HCT116 (cell line): ENCODE results near the gene ZNF555. TPM values are rescaled to one million over a fixed set of nuclear protein-coding genes. Genes with fewer than 3 reads are reported as not detected.

Source experiments
- ATAC-seq: fragments of 200-7000 bp; cut with Tn5 transposase; 2 replicates; pipeline ENCODE4 v1.9.1; 2020; ENCODE audit warnings: mild to moderate bottlenecking, moderate library complexity
- BruUV-seq: library from RNA; stranded (reverse); fragments of 400-500 nt; replicated peaks from 2 replicates; lab custom pipeline; 2021; lab: Mats Ljungman, UMichigan
- CTCF ChIA-PET: fragments of 300-600 bp; sonication (Branson Sonifier 250); formaldehyde crosslinking; loops from one replicate; lab custom pipeline; 2021; ENCODE audit warnings: antibody characterized with exemption; lab: Charles Lee
- POLR2A ChIA-PET: fragments of 300-600, 350-600 bp; sonication (Branson Sonifier 250); formaldehyde crosslinking; loops from one replicate; lab custom pipeline; 2021; ENCODE audit warnings: antibody characterized with exemption; lab: Charles Lee
- RAD21 ChIA-PET, 2 experiments: fragments of 300-600 bp; sonication (Branson Sonifier 250); formaldehyde crosslinking; loops; one replicate each; lab custom pipeline; 2023; ENCODE audit warnings: low total read pairs in 2 of 2; ENCODE audit not compliant: uncharacterized antibody in 2 of 2, unreplicated experiment in 2 of 2, low non-redundant PET in 1 of 2; lab: Charles Lee
- DNase-seq: peaks from one replicate; pipeline ENCODE4 v3.0.0-alpha.2; 2010; ENCODE audit warnings: low read depth, low spot score
- H2AFZ ChIP-seq: fragments of 200-600 bp; shearing (Covaris generic), sonication (generic); 2 replicates; pipeline ENCODE4 v1.6.1; 2017; ENCODE audit warnings: low read depth, mixed run types, mixed read lengths, antibody characterized with exemption, low read length; ENCODE audit not compliant: poor library complexity, severe bottlenecking
- H3K27ac ChIP-seq: 2 replicates; pipeline ENCODE4 v1.5.1; 2012; ENCODE audit warnings: low read depth, low read length
- H3K27me3 ChIP-seq: fragments of 200-600 bp; sonication (generic); 2 replicates; pipeline ENCODE4 v1.6.1; 2016; ENCODE audit warnings: mixed run types, low read length, mixed read lengths; ENCODE audit not compliant: insufficient read depth
- H3K36me3 ChIP-seq, 2 experiments: fragments of 200-500 bp in 1 of 2; fragments of 200-600 bp in 1 of 2; sonication (Bioruptor generic) in 1 of 2; sonication (generic) in 1 of 2; 2 replicates each; pipeline versions ENCODE4 v1.5.1 to v1.6.1; 2014 to 2016; ENCODE audit warnings: low read length in 2 of 2, inconsistent platforms in 1 of 2, mixed read lengths in 1 of 2, mixed run types in 1 of 2; ENCODE audit not compliant: insufficient read depth in 2 of 2, control insufficient read depth in 1 of 2
- H3K4me1 ChIP-seq, 2 experiments: fragments of 200-600 bp in 1 of 2; sonication (generic) in 1 of 2; 2 replicates each; pipeline versions ENCODE4 v1.5.1 to v1.6.1; 2012 to 2017; ENCODE audit warnings: low read length in 2 of 2, inconsistent platforms in 1 of 2, mild to moderate bottlenecking in 1 of 2, mixed read lengths in 1 of 2, mixed run types in 1 of 2, moderate library complexity in 1 of 2; ENCODE audit not compliant: insufficient read depth in 2 of 2, control insufficient read depth in 1 of 2
- H3K4me2 ChIP-seq: fragments of 200-600 bp; sonication (generic); 2 replicates; pipeline ENCODE4 v1.6.1; 2017; ENCODE audit warnings: mixed run types, low read length, mixed read lengths
- H3K4me3 ChIP-seq, 2 experiments: fragments of 200-600 bp in 1 of 2; sonication (generic) in 1 of 2; replicated peaks in 1 of 2; 2 replicates each; pipeline ENCODE4 v1.5.1; 2011 to 2016; ENCODE audit warnings: low read length in 2 of 2, control low read depth in 1 of 2, low read depth in 1 of 2, mild to moderate bottlenecking in 1 of 2, mixed read lengths in 1 of 2, mixed run types in 1 of 2
- H3K79me2 ChIP-seq: fragments of 200-600 bp; sonication (generic); 2 replicates; pipeline ENCODE4 v1.6.1; 2017; ENCODE audit warnings: mild to moderate bottlenecking, mixed run types, low read length, moderate library complexity, mixed read lengths; ENCODE audit not compliant: insufficient read depth
- H3K9ac ChIP-seq: fragments of 200-600 bp; sonication (generic); 2 replicates; pipeline ENCODE4 v1.6.1; 2016; ENCODE audit warnings: low read length, mixed read lengths
- H3K9me2 ChIP-seq: fragments of 200-600 bp; sonication (generic), shearing (Covaris generic); 2 replicates; pipeline ENCODE4 v1.6.1; 2017; ENCODE audit warnings: mixed run types, mild to moderate bottlenecking, moderate library complexity; ENCODE audit not compliant: insufficient read depth
- H3K9me3 ChIP-seq, 2 experiments: fragments of 200-500 bp in 1 of 2; fragments of 200-600 bp in 1 of 2; sonication (Bioruptor generic) in 1 of 2; sonication (generic) in 1 of 2; 2 replicates each; pipeline ENCODE4 v1.6.1; 2014 to 2017; ENCODE audit warnings: low read length in 2 of 2, mixed read lengths in 2 of 2, inconsistent platforms in 1 of 2, low read depth in 1 of 2, mild to moderate bottlenecking in 1 of 2, mixed run types in 1 of 2, moderate library complexity in 1 of 2; ENCODE audit not compliant: control insufficient read depth in 1 of 2, insufficient read depth in 1 of 2
- H4K20me1 ChIP-seq: fragments of 200-600 bp; sonication (generic), shearing (Covaris generic); 2 replicates; pipeline ENCODE4 v1.6.1; 2017; ENCODE audit warnings: mixed run types, mild to moderate bottlenecking, moderate library complexity; ENCODE audit not compliant: insufficient read depth
- CEBPB ChIP-seq: IDR thresholded peaks from 2 replicates; pipeline ENCODE4 v1.6.1; 2012; ENCODE audit warnings: low read depth
- CTCF ChIP-seq, 3 experiments: fragments of 200-600 bp in 1 of 3; sonication (generic) in 1 of 3; IDR thresholded peaks in 2 of 3; conservative IDR thresholded peaks in 1 of 3; 2 replicates each; pipeline ENCODE4 v1.5.1; 2012 to 2017; ENCODE audit warnings: low read depth in 2 of 3, low read length in 2 of 3, antibody characterized with exemption in 1 of 3, borderline replicate concordance in 1 of 3, control low read depth in 1 of 3, mild to moderate bottlenecking in 1 of 3, mixed read lengths in 1 of 3, mixed run types in 1 of 3, moderate library complexity in 1 of 3; ENCODE audit not compliant: insufficient read depth in 1 of 3
- EGR1 ChIP-seq: IDR thresholded peaks from 2 replicates; pipeline ENCODE4 v1.6.1; 2012; ENCODE audit warnings: low read depth
- EZH2 ChIP-seq: fragments of 200-600 bp; sonication (generic); IDR thresholded peaks from 2 replicates; pipeline ENCODE4 v1.6.1; 2017; ENCODE audit warnings: antibody characterized with exemption, mixed run types
- EZH2phosphoT487 ChIP-seq: fragments of 200-600 bp; IDR thresholded peaks from 2 replicates; pipeline ENCODE4 v1.6.1; 2018; ENCODE audit warnings: antibody characterized with exemption, borderline replicate concordance
- FOSL1 ChIP-seq: IDR thresholded peaks from 2 replicates; pipeline ENCODE4 v1.6.1; 2012; ENCODE audit warnings: low read depth
- POLR2A ChIP-seq: IDR thresholded peaks from 2 replicates; pipeline ENCODE4 v1.7.0; 2011; ENCODE audit warnings: borderline replicate concordance; ENCODE audit not compliant: insufficient read depth, insufficient read length; ENCODE audit errors: extremely low read depth
- REST ChIP-seq: IDR thresholded peaks from 2 replicates; pipeline ENCODE4 v1.6.1; 2012; ENCODE audit warnings: low read depth
- SIN3A ChIP-seq: IDR thresholded peaks from 2 replicates; pipeline ENCODE4 v1.6.1; 2012; ENCODE audit warnings: low read depth
- SRF ChIP-seq: IDR thresholded peaks from 2 replicates; pipeline ENCODE4 v1.6.1; 2012; ENCODE audit warnings: low read depth
- YY1 ChIP-seq: IDR thresholded peaks from 2 replicates; pipeline ENCODE4 v1.6.1; 2011; ENCODE audit warnings: low read length, low read depth, moderate library complexity, mild to moderate bottlenecking; ENCODE audit not compliant: insufficient replicate concordance; ENCODE audit errors: extremely low read depth
- ZFX ChIP-seq: fragments of 450-650 bp; IDR thresholded peaks from 2 replicates; pipeline ENCODE4 v1.6.1; 2017
- ZNF274 ChIP-seq: fragments of 200-500 bp; sonication (Bioruptor generic); IDR thresholded peaks from 2 replicates; pipeline ENCODE4 v1.6.1; 2014; ENCODE audit warnings: mild to moderate bottlenecking, low read depth, low read length, inconsistent platforms
- intact Hi-C: fragments of 100-400 bp; cut with micrococcal nuclease; formaldehyde crosslinking; loops from 2 replicates; pipeline ENCODE4 v1.10.0; 2022
- total RNA-seq: library from RNA; stranded (reverse); gene quantifications from one replicate; pipeline ENCODE4 v1.2.1, GENCODE V29; 2021; ENCODE audit not compliant: unreplicated experiment

The ZNF555 gene
- total RNA-seq, 1 experiment from 2014 or later, result 4.5 TPM

- TF ChIP-seq EZH2 (no peak), SIN3A (peak; percentile 40; the same call in 1 of the 2 replicates), EZH2phosphoT487 (no peak), YY1 (no peak), ZFX (no peak), EGR1 (0 out of 2 replicates have a peak, but pooled peaks have one; percentile 28), POLR2A (peak; percentile 25)
- TF ChIP-seq, all 23 proteins: peak for 6
Observed at GRCh38 chr19:2900296-2901252, 59.3 kb downstream of the ZNF555 start, which contains the start of gene ZNF57 (continued).

- RAD21 ChIA-PET, result no interaction called here
- CTCF ChIA-PET, result no interaction called here
- TF ChIP-seq SRF (no peak), EGR1 (no peak), CEBPB (no peak), ZNF274 (no peak), YY1 (no peak), EZH2 (no peak), CTCF (IDR thresholded peaks at IDR 0.05 in 2 of 3, conservative IDR thresholded peaks at IDR 0.05 in 1 of 3; ENCODE audit: borderline replicate concordance in 1 of 3, insufficient read depth in 1 of 3, low read depth in 2 of 3, low read length in 2 of 3) (no peak), EZH2phosphoT487 (no peak), REST (no peak), FOSL1 (no peak)
Observed at GRCh38 chr19:2902590-2903218, 61.4 kb downstream of the ZNF555 start.

More at GRCh38 chr19:2902590-2903218, 61.4 kb downstream of the ZNF555 start:
- Histone ChIP-seq H3K9me2 (no peaks in the 10 kb centered on the region), H3K9me3 (no peaks in the 10 kb centered on the region), H4K20me1 (no peaks in the 10 kb centered on the region), H2AFZ (no peak overlapping the region), H3K9ac (no peak overlapping the region), H3K36me3 (0 out of 4 replicates have a peak, but pooled peaks cover 0 to 2% of the 10 kb centered on the region in 2 experiments), H3K79me2 (peaks cover 63% of the 10 kb centered on the region), H3K4me1 (peaks cover 4 to 12% of the 10 kb centered on the region in 2 experiments; a peak in 3 of 4 replicates), H3K27me3 (no peaks in the 10 kb centered on the region), H3K4me3 (peak overlapping the region in 1 of 2 experiments; percentile 72; a peak in 1 of 4 replicates), H3K4me2 (peak overlapping the region; percentile 98; the same call in 1 of the 2 replicates), H3K27ac (no peak overlapping the region)
- intact Hi-C loops, result loop anchor here (5.0 kb wide), 1 partner anchor 40 kb away; the partner anchor contains the start of gene ZNF77
- BruUV-seq, result no TSS peak
- no peak for DNase-seq
- POLR2A ChIA-PET, result no interaction called here
- no peak for ATAC-seq
